ENCODE measurements around the gene CD46.
"Not testable (repeated sequence)": the region's sequence is repeated elsewhere in the genome, so short reads cannot be mapped to it uniquely, and the experiment has no call there.

Gene CD46

GRCh38 chr1:207751790-207752455 is at the start of gene CD46:
TSS of gene CD46 (plus strand) at chr1:207752054. CDS start at chr1:207752213, 159 bp downstream.
- H3K4me3 ChIP-seq (ENCODE audit: low read length): peak within 1 kb of the TSS; percentile 96
- H3K36me3 ChIP-seq (ENCODE audit: control insufficient read depth, insufficient read depth, low read length, severe bottlenecking): peaks cover under 1% of the 10 kb centered on the region

GRCh38 chr1:207702317-207702716 is 49.5 kb upstream of the CD46 start:
- no peaks in the 10 kb centered on the region for H3K27me3 ChIP-seq (replicated peaks; ENCODE audit: control insufficient read depth, insufficient read depth, low read length)
- DNase-seq (ENCODE audit: low read depth): no peak

More at GRCh38 chr1:207751790-207752455, at the start of gene CD46:
- peak; percentile 97 for DNase-seq (ENCODE audit: low read depth)
- H3K4me1 ChIP-seq (ENCODE audit: control insufficient read depth, insufficient read depth, low read length): peaks cover 49% of the 10 kb centered on the region
- H3K27me3 ChIP-seq (replicated peaks; ENCODE audit: control insufficient read depth, insufficient read depth, low read length): no peaks in the 10 kb centered on the region
- H3K9me3 ChIP-seq (ENCODE audit: control insufficient read depth, low read length): no peaks in the 10 kb centered on the region
- H3K9ac ChIP-seq (ENCODE audit: low read length): peak within 1 kb of the TSS; percentile 96

GRCh38 chr1:207703712-207704111 is 48.1 kb upstream of the CD46 start:
- Histone ChIP-seq H3K36me3 (ENCODE audit: control insufficient read depth, insufficient read depth, low read length, severe bottlenecking) (no peaks in the 10 kb centered on the region), H3K9ac (ENCODE audit: low read length) (no peak overlapping the region), H3K4me1 (ENCODE audit: control insufficient read depth, insufficient read depth, low read length) (peaks cover 49% of the 10 kb centered on the region), H3K27me3 (replicated peaks; ENCODE audit: control insufficient read depth, insufficient read depth, low read length) (no peaks in the 10 kb centered on the region), H3K9me3 (ENCODE audit: control insufficient read depth, low read length) (no peaks in the 10 kb centered on the region), H3K4me3 (ENCODE audit: low read length) (no peak overlapping the region)
- no peak for DNase-seq (ENCODE audit: low read depth)

More at GRCh38 chr1:207702317-207702716, 49.5 kb upstream of the CD46 start:
- no peak overlapping the region for H3K4me3 ChIP-seq (ENCODE audit: low read length)
- peaks cover 44% of the 10 kb centered on the region for H3K4me1 ChIP-seq (ENCODE audit: control insufficient read depth, insufficient read depth, low read length)
- peak overlapping the region; percentile 27 for H3K9ac ChIP-seq (ENCODE audit: low read length)
- no peaks in the 10 kb centered on the region for H3K9me3 ChIP-seq (ENCODE audit: control insufficient read depth, low read length)
- H3K36me3 ChIP-seq (ENCODE audit: control insufficient read depth, insufficient read depth, low read length, severe bottlenecking): no peaks in the 10 kb centered on the region

- not testable (repeated sequence) for H3K36me3 ChIP-seq (ENCODE audit: control insufficient read depth, insufficient read depth, low read length, severe bottlenecking); DNase-seq (ENCODE audit: low read depth); H3K9ac ChIP-seq (ENCODE audit: low read length); H3K4me3 ChIP-seq (ENCODE audit: low read length); H3K9me3 ChIP-seq (ENCODE audit: control insufficient read depth, low read length); H3K27me3 ChIP-seq (replicated peaks; ENCODE audit: control insufficient read depth, insufficient read depth, low read length)
- H3K4me1 ChIP-seq (ENCODE audit: control insufficient read depth, insufficient read depth, low read length): peaks cover 35% of the 10 kb centered on the region
These were observed 43.9 kb upstream of the CD46 start for GRCh38 chr1:207708004-207708403.

- no peaks in the 10 kb centered on the region for H3K36me3 ChIP-seq (ENCODE audit: control insufficient read depth, insufficient read depth, low read length, severe bottlenecking)
- H3K9ac ChIP-seq (ENCODE audit: low read length): no peak overlapping the region
- H3K4me3 ChIP-seq (ENCODE audit: low read length): no peak overlapping the region
- H3K9me3 ChIP-seq (ENCODE audit: control insufficient read depth, low read length): no peaks in the 10 kb centered on the region
- DNase-seq (ENCODE audit: low read depth): no peak
- peaks cover 11% of the 10 kb centered on the region for H3K4me1 ChIP-seq (ENCODE audit: control insufficient read depth, insufficient read depth, low read length)
- H3K27me3 ChIP-seq (replicated peaks; ENCODE audit: control insufficient read depth, insufficient read depth, low read length): no peaks in the 10 kb centered on the region
These were observed 40.6 kb upstream of the CD46 start for GRCh38 chr1:207711285-207711684.

- not testable (repeated sequence) for H3K9ac ChIP-seq (ENCODE audit: low read length); H3K4me1 ChIP-seq (ENCODE audit: control insufficient read depth, insufficient read depth, low read length); H3K4me3 ChIP-seq (ENCODE audit: low read length); H3K27me3 ChIP-seq (replicated peaks; ENCODE audit: control insufficient read depth, insufficient read depth, low read length); DNase-seq (ENCODE audit: low read depth); H3K36me3 ChIP-seq (ENCODE audit: control insufficient read depth, insufficient read depth, low read length, severe bottlenecking); H3K9me3 ChIP-seq (ENCODE audit: control insufficient read depth, low read length)
These were observed 39.2 kb upstream of the CD46 start for GRCh38 chr1:207712701-207713100.

GRCh38 chr1:207713529-207713928 is 38.3 kb upstream of the CD46 start:
- no peaks in the 10 kb centered on the region for H3K36me3 ChIP-seq (ENCODE audit: control insufficient read depth, insufficient read depth, low read length, severe bottlenecking)
- no peak overlapping the region for H3K4me3 ChIP-seq (ENCODE audit: low read length)
- DNase-seq (ENCODE audit: low read depth): no peak
- H3K9ac ChIP-seq (ENCODE audit: low read length): no peak overlapping the region
- H3K9me3 ChIP-seq (ENCODE audit: control insufficient read depth, low read length): no peaks in the 10 kb centered on the region
- no peaks in the 10 kb centered on the region for H3K27me3 ChIP-seq (replicated peaks; ENCODE audit: control insufficient read depth, insufficient read depth, low read length)
- no peaks in the 10 kb centered on the region for H3K4me1 ChIP-seq (ENCODE audit: control insufficient read depth, insufficient read depth, low read length)

- Histone ChIP-seq H3K36me3 (ENCODE audit: control insufficient read depth, insufficient read depth, low read length, severe bottlenecking) (no peaks in the 10 kb centered on the region), H3K4me3 (ENCODE audit: low read length) (no peak overlapping the region), H3K4me1 (ENCODE audit: control insufficient read depth, insufficient read depth, low read length) (peaks cover 5% of the 10 kb centered on the region), H3K9me3 (ENCODE audit: control insufficient read depth, low read length) (no peaks in the 10 kb centered on the region), H3K27me3 (replicated peaks; ENCODE audit: control insufficient read depth, insufficient read depth, low read length) (no peaks in the 10 kb centered on the region), H3K9ac (ENCODE audit: low read length) (no peak overlapping the region)
- no peak for DNase-seq (ENCODE audit: low read depth)
These were observed 32.6 kb upstream of the CD46 start for GRCh38 chr1:207719234-207719633.

GRCh38 chr1:207728200-207728858 is 23.5 kb upstream of the CD46 start:
- not testable (repeated sequence) for H3K9me3 ChIP-seq (ENCODE audit: control insufficient read depth, low read length); H3K27me3 ChIP-seq (replicated peaks; ENCODE audit: control insufficient read depth, insufficient read depth, low read length); H3K36me3 ChIP-seq (ENCODE audit: control insufficient read depth, insufficient read depth, low read length, severe bottlenecking); DNase-seq (ENCODE audit: low read depth); H3K4me3 ChIP-seq (ENCODE audit: low read length); H3K9ac ChIP-seq (ENCODE audit: low read length); H3K4me1 ChIP-seq (ENCODE audit: control insufficient read depth, insufficient read depth, low read length)

GRCh38 chr1:207737503-207738157 is 14.2 kb upstream of the CD46 start:
- H3K9me3 ChIP-seq (ENCODE audit: control insufficient read depth, low read length); H3K9ac ChIP-seq (ENCODE audit: low read length); H3K27me3 ChIP-seq (replicated peaks; ENCODE audit: control insufficient read depth, insufficient read depth, low read length); DNase-seq (ENCODE audit: low read depth); H3K4me3 ChIP-seq (ENCODE audit: low read length); H3K36me3 ChIP-seq (ENCODE audit: control insufficient read depth, insufficient read depth, low read length, severe bottlenecking); H3K4me1 ChIP-seq (ENCODE audit: control insufficient read depth, insufficient read depth, low read length): not testable (repeated sequence)

- not testable (repeated sequence) for H3K27me3 ChIP-seq (replicated peaks; ENCODE audit: control insufficient read depth, insufficient read depth, low read length); H3K9me3 ChIP-seq (ENCODE audit: control insufficient read depth, low read length); H3K36me3 ChIP-seq (ENCODE audit: control insufficient read depth, insufficient read depth, low read length, severe bottlenecking); DNase-seq (ENCODE audit: low read depth); H3K9ac ChIP-seq (ENCODE audit: low read length); H3K4me3 ChIP-seq (ENCODE audit: low read length)
- H3K4me1 ChIP-seq (ENCODE audit: control insufficient read depth, insufficient read depth, low read length): peaks cover 12% of the 10 kb centered on the region
These were observed 13.6 kb upstream of the CD46 start for GRCh38 chr1:207738158-207738659.

All from adipocyte (in vitro differentiated cells).